Fibroblast of villous mesenchyme (primary cell): ENCODE data around the gene KIF26B. TPM values are rescaled to one million over a fixed set of nuclear protein-coding genes. Genes with fewer than 3 reads are reported as not detected.

ENCODE experiments used
- DNase-seq: peaks from one replicate; pipeline ENCODE4 v3.0.0-alpha.2; 2010; ENCODE audit warnings: low read depth
- H3K4me3 ChIP-seq: 2 replicates; pipeline ENCODE4 v1.5.1; 2011; ENCODE audit warnings: low read depth, mild to moderate bottlenecking, low read length
- total RNA-seq: library from RNA; depleted of rRNA; stranded (reverse); fragments of >200 nt; gene quantifications from 2 replicates; pipeline ENCODE4 v1.2.3, GENCODE V29; 2012
- TF ChIP-seq, protein P1 (sequence below): IDR thresholded peaks from 2 replicates; pipeline ENCODE4 v1.5.1; 2012; ENCODE audit warnings: low read depth, mild to moderate bottlenecking, low read length; ENCODE audit not compliant: insufficient read depth

Gene KIF26B
- total RNA-seq, 1 donor, result 12.1 TPM

DNA sequence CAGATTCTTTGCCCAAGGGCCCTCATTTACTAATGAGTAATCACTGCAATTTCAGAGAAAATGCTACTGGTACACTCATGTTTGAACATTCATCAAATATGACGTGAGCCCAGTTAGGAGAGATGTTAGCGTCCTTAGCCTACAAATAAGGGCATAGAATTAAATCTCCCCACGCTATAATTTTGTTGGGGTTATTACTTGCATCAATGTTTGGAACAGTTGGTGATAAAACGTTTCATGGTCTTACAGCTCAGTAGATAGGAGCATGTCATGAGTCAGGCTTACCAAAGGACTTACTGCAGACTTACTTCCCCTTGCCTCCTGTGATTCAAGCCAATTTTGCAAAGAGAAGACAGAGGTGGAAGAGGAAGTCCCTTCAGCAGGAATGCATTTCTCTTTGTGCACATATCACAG, 304.0 kb downstream of the KIF26B start:
- peak; percentile 31 for DNase-seq
- TF ChIP-seq, protein P1, sequence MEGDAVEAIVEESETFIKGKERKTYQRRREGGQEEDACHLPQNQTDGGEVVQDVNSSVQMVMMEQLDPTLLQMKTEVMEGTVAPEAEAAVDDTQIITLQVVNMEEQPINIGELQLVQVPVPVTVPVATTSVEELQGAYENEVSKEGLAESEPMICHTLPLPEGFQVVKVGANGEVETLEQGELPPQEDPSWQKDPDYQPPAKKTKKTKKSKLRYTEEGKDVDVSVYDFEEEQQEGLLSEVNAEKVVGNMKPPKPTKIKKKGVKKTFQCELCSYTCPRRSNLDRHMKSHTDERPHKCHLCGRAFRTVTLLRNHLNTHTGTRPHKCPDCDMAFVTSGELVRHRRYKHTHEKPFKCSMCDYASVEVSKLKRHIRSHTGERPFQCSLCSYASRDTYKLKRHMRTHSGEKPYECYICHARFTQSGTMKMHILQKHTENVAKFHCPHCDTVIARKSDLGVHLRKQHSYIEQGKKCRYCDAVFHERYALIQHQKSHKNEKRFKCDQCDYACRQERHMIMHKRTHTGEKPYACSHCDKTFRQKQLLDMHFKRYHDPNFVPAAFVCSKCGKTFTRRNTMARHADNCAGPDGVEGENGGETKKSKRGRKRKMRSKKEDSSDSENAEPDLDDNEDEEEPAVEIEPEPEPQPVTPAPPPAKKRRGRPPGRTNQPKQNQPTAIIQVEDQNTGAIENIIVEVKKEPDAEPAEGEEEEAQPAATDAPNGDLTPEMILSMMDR, result no peak
- no peak overlapping the region for H3K4me3 ChIP-seq

DNA sequence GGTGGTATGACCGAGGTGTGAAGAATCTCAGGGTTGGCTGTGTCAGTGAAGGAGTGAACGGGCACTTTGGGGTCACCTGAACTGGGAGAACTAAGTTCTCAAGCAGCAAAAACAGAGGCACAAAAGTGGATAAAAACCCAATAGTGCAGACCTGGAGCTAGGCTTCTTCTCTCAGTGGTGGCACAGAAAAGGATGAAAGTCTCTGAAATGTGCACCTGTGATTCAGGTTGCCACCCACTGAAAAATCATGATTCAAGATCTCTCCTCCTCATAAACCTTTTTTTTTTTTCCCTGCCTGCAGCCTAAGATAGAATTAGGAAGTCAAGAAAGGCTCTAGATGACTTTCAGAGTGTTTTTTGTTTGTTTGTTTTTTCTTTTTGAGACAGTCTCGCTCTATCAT, 304.8 kb downstream of the KIF26B start:
- TF ChIP-seq, protein P1, result no peak
- DNase-seq, result no peak
- H3K4me3 ChIP-seq, result no peak overlapping the region

DNA sequence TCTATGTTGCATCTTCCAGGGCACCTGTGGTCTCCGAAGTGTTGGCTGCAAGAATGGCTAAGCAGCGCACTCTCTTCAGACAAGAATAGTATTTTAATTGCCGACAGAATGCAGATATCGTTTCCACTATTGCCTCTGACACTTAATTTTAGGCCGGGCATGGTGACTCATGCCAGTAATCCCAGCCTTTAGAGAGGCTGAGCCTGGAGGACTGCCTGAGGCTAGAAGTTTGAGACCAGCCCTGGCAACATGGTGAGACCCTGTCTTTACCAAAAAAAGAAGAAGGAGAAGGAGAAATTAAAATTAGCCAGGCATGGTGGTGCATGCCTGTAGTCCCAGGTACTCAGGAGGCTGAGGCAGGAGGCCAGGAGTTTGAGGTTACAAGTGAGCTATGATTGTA, 306.9 kb downstream of the KIF26B start:
- TF ChIP-seq, protein P1, result no peak
- no peak overlapping the region for H3K4me3 ChIP-seq
- DNase-seq, result no peak

DNA sequence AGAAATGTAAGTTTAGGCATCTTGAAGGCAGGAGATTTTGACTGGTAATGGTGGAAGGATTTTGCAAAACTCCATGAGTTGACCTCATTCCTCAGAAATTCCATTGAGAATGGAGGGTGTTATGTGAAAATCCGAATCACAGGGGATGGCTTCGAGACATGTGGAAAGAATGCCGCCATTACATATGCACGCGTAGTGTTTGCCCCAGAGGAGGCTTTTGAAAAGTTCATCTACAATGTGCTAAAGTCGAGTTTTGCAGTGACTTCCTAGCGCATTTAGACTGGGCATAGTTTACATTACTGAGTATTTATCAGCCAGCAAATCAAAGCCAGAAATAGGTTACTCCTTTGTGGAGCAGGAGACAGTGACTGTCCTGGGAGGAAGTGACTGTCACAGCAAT, 307.4 kb downstream of the KIF26B start:
- H3K4me3 ChIP-seq, result no peak overlapping the region
- TF ChIP-seq, protein P1, result no peak
- no peak for DNase-seq

DNA sequence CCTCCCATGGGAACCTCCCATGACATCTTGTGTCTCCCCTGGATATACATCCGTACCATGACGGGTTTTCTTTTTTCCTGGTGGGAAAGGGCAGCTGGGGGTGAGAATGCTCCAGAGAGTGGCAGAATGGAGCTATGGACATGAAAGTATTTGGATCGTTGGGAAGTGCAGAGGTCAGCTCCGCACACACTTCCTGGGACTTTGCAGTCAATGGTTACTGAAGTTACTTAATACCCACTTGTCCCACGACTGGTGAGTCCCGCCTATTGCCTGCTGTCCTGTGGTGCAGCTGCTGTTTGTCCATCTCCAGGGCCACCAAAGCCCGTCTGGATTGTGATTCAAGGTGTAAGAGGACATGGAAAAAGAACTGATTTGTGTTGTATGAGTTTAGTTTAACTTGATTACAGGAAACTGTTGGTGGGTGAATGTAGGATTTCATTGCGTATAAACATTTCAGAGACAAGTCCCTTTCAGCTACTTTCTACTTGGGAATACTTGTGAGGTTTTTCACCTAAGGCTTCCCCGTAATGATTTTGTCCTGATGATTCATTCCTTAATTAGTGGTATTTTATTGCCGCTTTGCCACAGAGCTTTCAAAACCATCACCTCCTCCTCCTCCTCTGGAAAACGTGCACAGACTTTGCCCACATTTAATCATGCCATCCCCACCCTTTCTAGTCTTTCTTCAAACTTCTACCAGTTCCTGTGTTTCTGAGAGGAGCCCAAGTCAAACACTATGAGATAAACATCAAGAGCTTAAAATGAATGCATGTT, 308.8 kb downstream of the KIF26B start:
- no peak for DNase-seq
- H3K4me3 ChIP-seq, result no peak overlapping the region
- TF ChIP-seq, protein P1, result no peak

DNA sequence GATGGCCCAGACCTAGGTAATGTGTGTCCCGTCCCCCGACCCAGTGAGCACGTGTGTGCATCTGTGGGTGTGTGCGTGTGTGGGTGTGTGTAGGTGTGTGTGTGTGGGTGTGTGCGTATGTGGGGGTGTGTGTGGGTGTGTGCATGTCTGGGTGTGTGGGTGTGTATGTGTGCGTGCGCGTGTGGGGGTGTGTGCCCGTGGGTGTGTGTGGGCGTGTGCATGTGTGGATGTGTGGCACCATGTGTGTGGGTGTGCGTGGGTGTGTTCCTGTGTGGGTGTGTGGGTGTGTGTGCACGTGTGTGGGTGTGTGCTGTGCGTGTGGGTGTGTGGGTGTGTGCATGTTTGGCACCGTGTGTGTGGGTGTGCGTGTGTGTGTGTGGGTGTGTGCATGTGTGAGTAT, 309.5 kb downstream of the KIF26B start:
- TF ChIP-seq, protein P1, result no peak
- no peak for DNase-seq
- no peak overlapping the region for H3K4me3 ChIP-seq

DNA sequence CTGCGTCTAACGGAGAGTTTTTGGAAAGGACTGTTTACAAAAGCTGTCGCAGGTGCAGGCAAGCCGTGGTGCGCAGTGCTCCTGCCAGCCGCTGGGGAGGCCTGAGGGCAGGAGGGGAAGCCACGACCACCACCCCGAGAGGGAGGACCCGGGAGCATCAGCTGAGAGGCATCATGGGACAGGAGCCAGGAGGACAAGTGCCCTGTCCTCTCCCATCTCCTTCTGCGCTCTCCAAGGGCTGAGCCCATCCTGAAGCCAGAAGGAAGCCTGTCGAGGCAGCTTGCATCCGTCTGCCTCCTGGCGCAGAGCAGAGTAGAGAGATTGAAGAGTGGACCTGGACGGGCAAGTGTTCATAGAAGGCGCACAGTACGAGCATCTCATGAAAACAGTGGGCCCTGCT, 310.9 kb downstream of the KIF26B start:
- no peak for DNase-seq
- TF ChIP-seq, protein P1, result no peak
- H3K4me3 ChIP-seq, result no peak overlapping the region
